Right forelimb (tissue), 1 donor: Measurements from ENCODE around the gene PNCK.

Source experiments
- DNase-seq: peaks from one replicate; pipeline ENCODE4 v3.0.0-alpha.2; 2018

The PNCK gene

DNA sequence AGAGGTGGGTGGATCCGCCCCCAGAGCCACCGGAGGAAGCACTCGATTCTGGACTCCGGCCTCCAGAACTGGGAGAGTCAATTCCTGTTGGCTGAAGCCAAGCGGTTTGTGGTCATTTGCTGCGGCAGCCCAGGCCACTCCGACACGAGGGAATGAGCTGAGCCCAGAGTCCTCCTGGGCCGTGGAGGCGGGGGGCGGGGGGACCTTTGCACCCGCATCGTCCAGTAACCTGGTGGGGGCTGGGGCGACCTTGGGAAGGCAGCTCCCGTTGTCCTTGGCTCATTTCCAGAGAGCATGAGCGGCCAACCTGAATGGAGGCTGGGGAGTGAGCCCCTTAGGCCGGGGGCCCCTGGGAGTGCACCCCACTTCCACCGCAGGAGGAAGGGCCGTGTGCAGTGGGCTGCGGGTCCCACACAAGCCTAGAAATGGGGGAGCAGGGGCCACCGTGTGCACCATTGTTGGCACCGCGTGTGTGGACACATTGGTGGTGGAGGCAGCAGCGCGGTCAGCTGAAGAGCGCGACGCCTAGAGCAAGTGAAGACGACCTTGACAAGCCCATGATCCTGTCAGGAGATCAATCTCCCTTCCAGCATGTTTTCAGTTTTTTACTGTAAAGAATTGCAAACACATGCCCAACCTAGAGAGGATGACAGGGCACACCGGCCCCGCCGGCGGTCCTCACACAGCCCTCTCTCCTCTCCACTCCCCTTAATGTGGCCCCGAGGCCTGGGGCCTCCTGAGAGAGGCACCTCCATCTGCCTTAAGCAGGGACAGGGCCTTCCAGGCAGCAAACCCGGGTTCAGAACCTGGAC is 46.5 kb downstream of the PNCK start:
- DNase-seq, result no peak

DNA sequence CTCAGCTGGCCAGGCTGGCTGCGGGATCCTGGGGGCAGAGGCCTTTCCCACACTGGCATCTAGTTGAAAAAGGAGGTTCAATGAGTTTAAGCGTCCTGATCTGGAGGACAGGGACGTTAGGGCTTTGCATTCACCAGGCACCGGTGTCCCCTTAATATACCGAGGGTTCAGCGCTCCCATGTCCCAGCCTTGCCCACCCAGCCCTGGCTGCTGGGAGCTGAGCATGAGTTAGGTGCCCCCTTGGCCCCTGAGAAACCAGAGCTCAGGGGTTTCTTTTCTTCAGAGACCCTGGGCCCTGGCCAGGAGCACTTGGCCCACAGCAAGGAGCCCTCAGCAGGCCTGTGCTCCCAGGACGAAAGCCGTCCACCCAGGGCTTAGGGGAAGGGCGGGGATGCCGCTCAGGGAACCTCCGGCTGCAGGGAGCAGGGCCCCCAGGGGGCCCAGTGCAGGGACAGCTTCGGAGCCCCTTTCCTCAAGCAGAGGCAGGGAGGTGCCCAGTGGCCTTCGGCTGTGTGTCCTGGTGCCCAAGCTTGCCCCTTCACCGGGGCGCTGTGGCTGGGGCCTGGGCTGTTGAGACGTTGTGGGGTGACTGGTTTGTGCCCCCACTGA is 47.5 kb downstream of the PNCK start:
- no peak for DNase-seq

DNA sequence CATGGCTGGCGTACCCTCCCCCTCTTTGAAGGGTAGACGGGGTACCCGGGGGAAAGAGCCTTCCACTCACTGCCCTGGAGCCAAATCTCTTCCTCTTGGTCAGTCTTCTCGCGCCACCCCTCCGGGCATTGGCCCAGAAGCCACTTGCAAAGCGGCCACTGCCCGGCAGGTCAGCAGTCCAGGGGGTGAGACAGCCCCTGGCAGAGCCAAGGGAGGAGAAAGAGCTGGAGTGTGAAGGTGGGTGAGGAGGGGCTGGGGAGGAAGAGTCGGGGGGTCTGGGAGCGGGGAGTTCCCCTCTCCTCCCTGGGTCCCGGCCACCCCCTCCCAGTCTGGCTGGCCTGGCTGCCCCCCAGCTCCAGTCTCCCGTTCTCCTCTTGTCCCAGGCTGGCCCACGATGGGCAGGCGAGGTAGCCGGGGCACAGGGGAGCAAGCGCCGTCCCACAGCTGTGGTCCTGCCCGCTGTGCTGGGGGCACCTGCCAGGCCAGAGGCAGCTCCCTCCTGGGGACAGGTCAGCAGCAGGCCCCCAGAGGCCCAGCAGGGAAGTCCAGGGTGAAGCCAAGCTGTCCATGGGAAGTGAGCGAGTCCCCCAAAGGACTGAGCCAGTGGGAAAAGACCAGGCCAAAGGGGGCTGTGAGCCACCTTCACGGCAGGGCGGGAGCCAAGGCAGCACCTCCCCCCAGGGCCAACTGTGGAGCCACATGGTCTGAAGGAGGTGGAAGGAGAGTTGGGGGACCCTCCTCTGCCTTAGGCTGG is 48.2 kb downstream of the PNCK start:
- no peak for DNase-seq

DNA sequence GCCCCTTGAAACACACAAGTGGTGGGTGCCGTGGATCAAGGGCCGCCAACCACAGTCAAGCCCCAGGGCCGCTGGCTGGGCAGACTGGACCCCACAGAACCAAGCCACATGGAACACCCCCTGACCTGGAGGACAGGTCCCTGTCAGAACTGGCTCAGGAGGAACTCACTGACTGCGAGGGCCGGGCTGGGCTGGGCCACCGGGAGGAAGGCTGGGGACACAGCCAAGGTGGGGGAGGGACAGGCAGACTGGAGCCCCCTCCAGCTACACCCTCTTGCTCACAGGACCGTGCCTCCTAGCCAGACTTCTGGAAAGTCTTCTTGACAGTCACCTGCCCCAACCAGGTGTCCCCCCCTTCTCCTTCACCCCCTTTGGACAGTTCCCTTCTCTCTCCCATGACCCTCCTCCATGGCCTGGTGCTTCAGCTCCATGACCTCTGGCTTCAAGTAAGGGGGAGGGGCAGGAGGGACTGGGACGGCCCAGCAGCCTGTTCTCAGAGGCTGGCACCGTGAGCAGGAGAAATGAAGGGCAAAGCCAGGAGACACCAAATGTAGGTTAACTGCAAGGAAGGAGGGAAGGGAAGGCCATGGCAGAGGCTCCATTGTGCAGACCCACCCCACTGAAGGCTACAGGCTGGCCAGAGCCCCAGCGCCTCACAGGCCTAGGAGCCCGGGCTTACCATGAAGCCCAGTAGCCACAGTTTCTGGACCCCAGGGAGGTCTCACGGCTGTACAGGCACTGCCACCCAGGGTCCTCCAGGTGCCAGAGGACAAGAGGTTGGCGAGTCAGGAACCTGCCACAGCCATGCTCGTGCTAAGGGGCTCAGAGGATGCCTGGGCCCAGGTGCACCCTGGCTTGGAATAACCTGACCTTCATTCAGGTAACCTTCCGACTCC is 49.2 kb downstream of the PNCK start:
- DNase-seq, result no peak

DNA sequence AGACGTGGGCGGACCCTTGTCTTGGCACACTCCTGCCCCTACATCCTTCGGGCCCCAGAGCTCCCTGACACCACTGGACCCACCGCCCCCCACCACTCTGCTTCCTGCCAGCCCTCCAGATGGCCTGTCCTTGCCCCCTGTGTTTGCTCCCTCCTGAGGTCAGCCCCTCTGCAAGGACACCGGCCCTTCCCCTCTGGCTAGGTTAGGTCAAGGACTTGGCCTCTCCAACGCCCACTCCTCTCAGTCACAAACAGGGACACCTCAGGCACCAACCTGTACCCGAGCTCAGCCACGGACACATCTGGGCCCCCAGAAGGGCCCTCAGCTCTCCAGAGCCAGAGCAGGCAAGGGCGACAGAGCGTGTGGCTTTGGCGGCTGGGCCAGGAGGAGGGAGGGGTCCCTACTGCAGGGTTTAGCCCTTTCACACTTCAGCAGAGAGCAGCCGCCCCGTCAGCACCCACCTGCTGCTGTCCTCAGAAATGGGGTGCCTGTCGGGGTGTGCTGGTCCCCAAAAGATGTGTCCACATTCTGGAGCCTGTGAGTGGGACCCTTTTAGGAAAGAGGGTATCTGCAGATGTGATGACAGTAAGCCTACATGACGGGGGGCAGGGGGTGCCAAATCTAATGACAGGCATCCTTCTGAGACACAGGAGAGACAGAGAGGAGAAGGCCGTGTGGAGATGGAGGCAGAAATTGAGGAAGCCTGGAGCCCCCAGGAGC is 50.1 kb downstream of the PNCK start:
- no peak for DNase-seq

DNA sequence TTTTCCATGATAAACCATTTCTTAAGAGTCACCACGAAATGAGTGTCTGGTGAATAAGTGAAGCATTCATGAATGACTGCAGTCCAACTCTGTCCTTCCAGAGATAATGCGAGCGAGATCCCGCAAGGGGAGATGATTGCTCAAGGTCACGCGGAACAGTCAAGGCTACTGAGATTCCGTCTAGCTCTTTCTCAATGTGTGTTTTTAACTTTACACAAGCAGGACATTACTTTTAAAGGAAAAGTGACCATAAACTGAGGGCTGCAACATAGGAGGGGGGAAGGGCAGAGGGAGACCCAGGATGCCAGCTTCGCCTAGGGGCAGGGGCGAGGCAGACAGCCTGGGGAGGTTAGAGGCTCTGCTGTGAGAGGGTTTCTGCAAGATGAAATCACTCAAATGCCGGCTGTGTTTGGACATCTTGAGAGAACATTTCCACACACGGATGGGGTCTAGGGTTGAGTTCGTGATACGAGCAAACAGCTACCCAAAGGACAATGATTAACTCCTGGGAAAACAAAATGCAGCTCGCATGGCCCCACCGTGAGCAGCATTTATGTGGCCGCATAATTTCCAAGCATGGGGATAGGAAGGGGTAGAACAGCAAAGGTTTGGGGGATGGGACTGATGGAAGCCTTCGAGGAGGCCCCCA is 50.8 kb downstream of the PNCK start:
- DNase-seq, result no peak

DNA sequence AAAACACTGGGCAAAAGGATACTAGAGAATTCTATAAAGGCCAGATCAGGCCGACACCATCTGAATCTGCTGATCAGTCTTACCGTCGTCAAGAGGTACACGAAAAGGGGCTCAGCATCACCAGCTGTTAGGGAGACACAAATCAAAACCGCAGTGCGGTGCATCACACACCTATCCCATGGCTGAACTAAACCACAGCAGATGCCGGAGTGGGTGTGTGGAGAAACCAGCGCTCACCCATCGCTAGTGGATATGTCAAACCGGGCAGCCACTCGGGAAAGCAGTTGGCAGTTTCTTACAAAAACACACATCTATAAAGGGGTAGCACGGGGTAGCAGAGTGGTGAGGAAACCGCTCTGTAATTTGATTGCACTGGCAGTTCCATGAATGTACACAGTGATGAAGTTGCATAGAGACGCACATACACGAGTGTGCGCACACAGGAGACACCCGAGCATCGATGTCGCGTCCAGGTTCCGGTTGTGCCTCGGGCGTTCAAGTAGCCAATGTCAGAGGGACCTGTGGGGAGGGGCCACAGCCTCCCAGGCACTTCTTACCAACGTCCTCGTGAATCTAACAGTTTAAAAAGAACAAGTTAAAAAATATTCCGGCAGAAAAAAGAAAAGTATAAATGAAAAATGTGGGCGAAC is 51.5 kb downstream of the PNCK start:
- no peak for DNase-seq

DNA sequence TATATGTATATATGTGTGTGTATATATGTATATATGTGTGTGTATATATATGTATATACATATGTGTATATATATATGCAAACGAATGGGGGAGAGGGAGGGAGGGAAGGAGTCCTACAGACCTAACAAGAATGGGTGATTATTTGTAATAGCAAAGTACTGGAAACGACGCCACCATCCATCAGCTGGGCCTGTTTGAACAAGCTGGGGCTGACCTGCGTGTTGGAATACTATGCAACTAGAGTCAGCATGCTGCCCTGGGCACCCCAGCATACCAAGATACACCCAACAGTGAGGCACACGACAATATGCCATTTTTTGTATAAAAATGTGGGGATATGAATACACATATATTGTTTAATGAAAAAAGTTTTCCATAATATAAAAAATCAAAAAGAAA is 53.0 kb downstream of the PNCK start:
- DNase-seq, result no peak
